Inflammatory macrophage treated with lipopolysaccharide for 4 hours (primary cell): ENCODE data around the gene C10orf90.
A peak's percentile ranks its signal among the peaks of the same experiment; 100 is the strongest.

Experiments used
- DNase-seq: peaks from one replicate; pipeline ENCODE4 v3.0.0-alpha.2; 2020

The C10orf90 gene

DNA sequence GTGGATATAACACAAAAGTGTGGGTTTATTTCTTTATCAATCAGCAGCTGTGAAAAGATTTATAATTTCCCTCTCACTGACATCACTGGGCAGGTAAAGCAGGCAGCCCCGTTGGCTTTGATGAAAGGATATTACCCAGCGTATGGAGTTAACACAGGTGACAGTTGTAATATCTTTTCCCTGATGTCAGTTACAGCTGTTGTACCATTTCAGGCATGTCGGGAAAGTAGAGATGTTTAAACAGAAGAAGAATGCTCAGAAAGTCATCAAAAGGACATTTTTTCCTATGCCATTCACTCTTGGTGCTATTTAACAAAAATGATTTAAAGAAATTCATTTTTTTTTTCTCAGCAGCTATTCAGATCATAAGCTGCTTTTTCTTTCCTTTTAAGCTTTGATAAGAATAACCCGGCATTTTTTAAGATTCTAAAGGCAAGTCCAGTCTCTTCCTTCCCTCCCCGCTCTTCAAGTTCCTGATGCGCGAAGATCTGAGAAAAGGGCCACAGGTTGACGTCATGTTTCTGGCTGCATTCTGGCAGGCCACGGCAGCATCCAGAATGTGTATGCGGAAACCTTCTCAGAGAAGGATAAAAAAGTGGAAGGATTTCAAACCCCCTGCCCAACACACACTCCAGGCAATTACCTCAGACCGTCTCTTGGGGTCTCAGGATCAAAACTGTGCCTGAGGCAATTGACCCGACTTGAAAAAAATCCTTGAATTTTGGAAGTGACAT is 249.8 kb downstream of the C10orf90 start:
- no peak for DNase-seq

GRCh38 chr10:126417220-126417825 is 253.2 kb downstream of the C10orf90 start:
- no peak for DNase-seq

GRCh38 chr10:126409821-126410220 is 260.7 kb downstream of the C10orf90 start:
- no peak for DNase-seq

DNA sequence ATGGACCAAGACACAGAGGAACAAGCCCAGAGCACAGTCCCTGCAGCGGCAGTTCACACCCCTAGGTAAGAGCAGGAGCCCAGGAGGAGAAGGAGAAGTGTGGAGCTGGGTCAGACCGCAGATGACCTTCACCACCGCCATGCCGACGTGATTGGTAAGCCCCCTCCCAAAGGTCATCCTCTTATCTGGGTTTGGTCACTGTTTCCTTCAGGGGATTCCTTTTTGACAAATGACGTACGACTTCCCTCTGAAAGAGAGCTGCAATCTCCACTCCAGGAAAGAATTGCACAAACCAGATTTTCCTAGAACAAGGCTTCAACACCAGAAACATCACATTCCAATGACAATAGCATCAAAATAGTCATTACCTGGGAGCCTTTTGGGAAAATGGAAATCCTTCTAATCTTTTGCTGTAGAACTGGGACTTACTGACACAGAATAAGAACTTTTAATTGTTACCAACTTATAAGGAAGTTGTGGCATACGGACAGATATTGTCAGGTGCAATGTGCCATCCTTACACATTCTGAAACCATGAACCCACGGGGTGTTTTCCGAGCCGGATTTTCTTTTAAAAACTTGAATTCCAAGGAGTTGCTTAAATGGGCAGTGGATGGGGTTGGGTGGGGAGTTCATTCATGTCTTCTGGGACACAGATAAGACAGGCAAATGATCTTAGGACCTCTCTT is 261.4 kb downstream of the C10orf90 start:
- DNase-seq: no peak

- no peak for DNase-seq
Observed at GRCh38 chr10:126407831-126408230, 262.7 kb downstream of the C10orf90 start.

- DNase-seq: no peak
Observed at GRCh38 chr10:126405239-126405775, 265.2 kb downstream of the C10orf90 start.

GRCh38 chr10:126402721-126403695 is 267.5 kb downstream of the C10orf90 start:
- no peak for DNase-seq

DNA sequence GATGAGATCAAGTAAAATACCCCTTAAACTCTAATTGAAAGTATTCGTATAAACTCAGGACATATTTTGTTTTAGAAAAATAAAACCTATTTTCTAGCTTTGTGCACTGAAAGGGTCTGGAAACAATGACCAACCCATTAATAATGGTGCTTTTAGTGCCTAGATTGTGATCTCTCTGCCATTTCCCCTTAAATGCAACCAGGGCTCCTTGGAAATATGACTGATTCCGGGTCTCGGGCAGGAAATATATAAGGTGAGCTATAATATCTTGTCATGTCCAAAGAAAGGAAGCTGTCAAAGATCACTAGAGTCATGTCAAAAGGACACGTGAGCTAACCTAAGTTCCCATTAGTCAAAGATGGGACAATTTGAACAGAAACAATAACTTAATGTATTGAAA is 269.9 kb downstream of the C10orf90 start:
- DNase-seq: no peak

DNA sequence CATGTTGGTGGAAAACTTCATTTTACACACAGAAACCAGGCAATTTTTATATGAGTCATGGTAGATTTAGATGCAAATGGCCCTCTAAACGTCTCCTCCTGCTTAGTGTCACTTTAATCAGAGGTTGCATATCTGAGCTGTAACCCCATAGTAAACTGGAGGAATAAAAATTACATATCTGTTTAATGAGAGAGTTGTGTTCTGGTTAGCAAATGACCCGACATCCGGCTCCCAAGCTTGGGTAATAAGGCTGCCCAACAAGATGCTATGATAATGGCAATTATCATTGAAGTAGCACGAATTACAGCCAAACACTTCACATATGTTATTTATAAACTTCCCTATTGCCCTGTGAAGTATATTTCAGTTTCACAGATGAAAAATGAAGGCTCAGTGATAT is 271.6 kb downstream of the C10orf90 start:
- no peak for DNase-seq

- no peak for DNase-seq
Observed at GRCh38 chr10:126398383-126398743, 272.1 kb downstream of the C10orf90 start.

DNA sequence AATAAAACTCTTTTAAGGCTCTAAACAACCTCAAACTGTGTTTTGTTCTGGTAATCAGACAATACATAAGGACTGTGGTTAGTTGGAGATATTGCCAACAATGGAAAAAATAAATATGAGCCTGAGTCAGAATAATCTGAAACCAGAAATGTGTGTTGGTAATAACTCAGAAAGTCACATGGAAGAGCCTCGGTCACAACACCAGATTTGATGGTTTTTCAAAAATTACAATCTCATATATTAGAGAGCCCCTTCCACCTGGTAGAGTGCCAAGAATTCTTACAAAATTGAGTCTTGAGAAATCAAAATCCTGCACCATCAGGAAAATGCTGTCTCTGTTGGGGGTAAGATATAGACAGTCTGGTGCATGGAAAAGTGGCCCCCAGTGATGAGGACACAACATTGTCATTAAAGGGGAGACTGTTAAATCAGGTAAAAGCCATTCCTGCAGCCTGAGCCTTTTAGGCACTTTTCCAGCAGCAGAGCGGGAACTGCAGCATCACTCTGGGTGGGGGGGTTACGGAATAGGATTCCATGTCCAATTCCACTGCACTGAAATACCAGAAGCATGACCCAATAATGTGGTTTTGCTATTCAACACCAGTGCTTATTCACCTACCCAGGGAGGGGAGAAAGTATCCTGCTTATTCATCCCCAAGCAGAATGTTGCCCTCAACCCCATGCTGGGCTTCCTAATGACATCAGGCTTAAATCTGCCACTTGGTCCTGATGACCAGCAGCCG is 272.7 kb downstream of the C10orf90 start:
- DNase-seq: no peak

GRCh38 chr10:126397156-126397555 is 273.3 kb downstream of the C10orf90 start:
- no peak for DNase-seq

DNA sequence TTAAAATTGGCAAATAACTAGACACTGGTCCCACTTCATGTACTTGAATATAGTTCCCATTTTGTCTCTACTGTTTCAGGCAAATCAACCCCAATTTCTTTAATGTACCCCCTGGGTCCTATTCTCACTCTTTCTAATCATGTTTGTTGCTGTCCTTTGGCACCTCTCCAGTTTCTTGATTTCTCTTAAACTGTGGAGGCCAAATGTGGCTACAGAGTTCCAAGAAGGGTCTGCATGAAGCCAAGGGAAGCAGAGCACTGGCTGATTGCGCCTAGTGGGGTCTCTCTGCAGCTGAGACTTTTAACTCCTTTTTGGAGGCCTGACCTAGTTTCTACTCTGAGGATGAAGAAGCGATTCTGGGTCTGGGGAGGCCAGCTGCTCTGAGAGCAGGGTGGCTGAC is 275.5 kb downstream of the C10orf90 start:
- no peak for DNase-seq

GRCh38 chr10:126393076-126393475 is 277.4 kb downstream of the C10orf90 start:
- DNase-seq: no peak

GRCh38 chr10:126392469-126392868 is 278.0 kb downstream of the C10orf90 start:
- no peak for DNase-seq

DNA sequence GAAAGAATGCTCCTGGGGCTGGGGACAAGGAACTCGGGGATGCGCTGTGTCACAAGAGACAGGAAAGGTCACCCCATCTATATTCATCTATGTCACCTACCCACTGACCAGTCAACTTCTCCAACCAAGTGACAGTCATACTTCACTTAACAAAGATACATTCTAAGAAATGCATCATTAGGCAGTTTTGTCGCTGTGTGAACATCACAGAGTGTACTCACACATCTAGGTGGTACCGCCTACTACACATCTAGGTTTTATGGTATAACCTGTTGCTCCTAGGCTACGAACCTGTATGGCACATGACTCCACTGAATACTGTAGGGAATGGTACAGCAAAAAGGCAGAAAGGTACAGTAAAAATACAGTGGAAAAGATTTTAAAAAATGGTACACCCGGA is 278.4 kb downstream of the C10orf90 start:
- no peak for DNase-seq

- no peak for DNase-seq
Observed at GRCh38 chr10:126391192-126391885, 279.2 kb downstream of the C10orf90 start.

GRCh38 chr10:126390324-126390723 is 280.2 kb downstream of the C10orf90 start:
- no peak for DNase-seq

GRCh38 chr10:126387931-126388911 is 282.3 kb downstream of the C10orf90 start, which contains the start of gene ADAM12:
ADAM12 (minus strand) TSS chr10:126388477; CDS start chr10:126388145, 332 bp downstream.
- peak; percentile 1 for DNase-seq
